Measurements from ENCODE around the gene ENTPD2.

The ENTPD2 gene

GRCh38 chr9:137030538-137031527 lies 23.0 kb downstream of the ENTPD2 start:
- no peaks in the 10 kb centered on the region for H3K27me3 ChIP-seq (ENCODE audit: insufficient read depth, low read length)
- peaks cover 20% of the 10 kb centered on the region for H3K4me1 ChIP-seq (ENCODE audit: insufficient read depth, low read length)
- H3K36me3 ChIP-seq (ENCODE audit: insufficient read depth, low read length), result no peaks in the 10 kb centered on the region
- H2AFZ ChIP-seq (ENCODE audit: low read depth, low read length), result no peak overlapping the region
- H3K4me3 ChIP-seq (ENCODE audit: low read length), result no peak overlapping the region
- H3K9me3 ChIP-seq (ENCODE audit: low read length), result no peaks in the 10 kb centered on the region

GRCh38 chr9:137030006-137030405 lies 23.9 kb downstream of the ENTPD2 start:
- Histone ChIP-seq H3K36me3 (ENCODE audit: insufficient read depth, low read length) (no peaks in the 10 kb centered on the region), H3K4me1 (ENCODE audit: insufficient read depth, low read length) (peaks cover 28% of the 10 kb centered on the region), H2AFZ (ENCODE audit: low read depth, low read length) (no peak overlapping the region), H3K4me3 (ENCODE audit: low read length) (no peak overlapping the region), H3K27me3 (ENCODE audit: insufficient read depth, low read length) (no peaks in the 10 kb centered on the region), H3K9me3 (ENCODE audit: low read length) (no peaks in the 10 kb centered on the region)

GRCh38 chr9:137029058-137029936 lies 24.6 kb downstream of the ENTPD2 start:
- Histone ChIP-seq H3K4me1 (ENCODE audit: insufficient read depth, low read length) (peaks cover 30% of the 10 kb centered on the region), H3K36me3 (ENCODE audit: insufficient read depth, low read length) (no peaks in the 10 kb centered on the region), H3K9me3 (ENCODE audit: low read length) (no peaks in the 10 kb centered on the region), H3K4me3 (ENCODE audit: low read length) (peak overlapping the region; percentile 57), H2AFZ (ENCODE audit: low read depth, low read length) (no peak overlapping the region), H3K27me3 (ENCODE audit: insufficient read depth, low read length) (no peaks in the 10 kb centered on the region)

GRCh38 chr9:137028263-137029057 lies 25.4 kb downstream of the ENTPD2 start:
- H3K36me3 ChIP-seq (ENCODE audit: insufficient read depth, low read length), result no peaks in the 10 kb centered on the region
- H2AFZ ChIP-seq (ENCODE audit: low read depth, low read length), result peak overlapping the region; percentile 89
- peaks cover 33% of the 10 kb centered on the region for H3K4me1 ChIP-seq (ENCODE audit: insufficient read depth, low read length)
- peak overlapping the region; percentile 57 for H3K4me3 ChIP-seq (ENCODE audit: low read length)
- H3K9me3 ChIP-seq (ENCODE audit: low read length), result no peaks in the 10 kb centered on the region
- H3K27me3 ChIP-seq (ENCODE audit: insufficient read depth, low read length), result no peaks in the 10 kb centered on the region

GRCh38 chr9:137027369-137028262 lies 26.2 kb downstream of the ENTPD2 start, which contains the start of gene ABCA2:
Gene ABCA2 (minus strand): TSS chr9:137028237. CDS start chr9:137028140, 97 bp downstream.
- Histone ChIP-seq H3K9me3 (ENCODE audit: low read length) (no peaks in the 10 kb centered on the region), H3K27me3 (ENCODE audit: insufficient read depth, low read length) (no peaks in the 10 kb centered on the region), H3K4me3 (ENCODE audit: low read length) (peak within 1 kb of the TSS; percentile 58), H3K4me1 (ENCODE audit: insufficient read depth, low read length) (peaks cover 33% of the 10 kb centered on the region), H3K36me3 (ENCODE audit: insufficient read depth, low read length) (no peaks in the 10 kb centered on the region), H2AFZ (ENCODE audit: low read depth, low read length) (peak within 1 kb of the TSS; percentile 89)

GRCh38 chr9:137026828-137027227 lies 27.0 kb downstream of the ENTPD2 start:
- H3K27me3 ChIP-seq (ENCODE audit: insufficient read depth, low read length), result no peaks in the 10 kb centered on the region
- no peaks in the 10 kb centered on the region for H3K9me3 ChIP-seq (ENCODE audit: low read length)
- peak overlapping the region; percentile 58 for H3K4me3 ChIP-seq (ENCODE audit: low read length)
- H2AFZ ChIP-seq (ENCODE audit: low read depth, low read length), result no peak overlapping the region
- H3K36me3 ChIP-seq (ENCODE audit: insufficient read depth, low read length), result no peaks in the 10 kb centered on the region
- H3K4me1 ChIP-seq (ENCODE audit: insufficient read depth, low read length), result peaks cover 33% of the 10 kb centered on the region

GRCh38 chr9:137026384-137026783 lies 27.5 kb downstream of the ENTPD2 start:
- no peak overlapping the region for H3K4me3 ChIP-seq (ENCODE audit: low read length)
- H3K27me3 ChIP-seq (ENCODE audit: insufficient read depth, low read length), result no peaks in the 10 kb centered on the region
- no peaks in the 10 kb centered on the region for H3K9me3 ChIP-seq (ENCODE audit: low read length)
- no peak overlapping the region for H2AFZ ChIP-seq (ENCODE audit: low read depth, low read length)
- no peaks in the 10 kb centered on the region for H3K36me3 ChIP-seq (ENCODE audit: insufficient read depth, low read length)
- H3K4me1 ChIP-seq (ENCODE audit: insufficient read depth, low read length), result peaks cover 33% of the 10 kb centered on the region

- Histone ChIP-seq H3K36me3 (ENCODE audit: insufficient read depth, low read length) (no peaks in the 10 kb centered on the region), H3K27me3 (ENCODE audit: insufficient read depth, low read length) (no peaks in the 10 kb centered on the region), H3K4me1 (ENCODE audit: insufficient read depth, low read length) (peaks cover 33% of the 10 kb centered on the region), H2AFZ (ENCODE audit: low read depth, low read length) (no peak overlapping the region), H3K9me3 (ENCODE audit: low read length) (no peaks in the 10 kb centered on the region), H3K4me3 (ENCODE audit: low read length) (no peak overlapping the region)
These were observed 28.3 kb downstream of the ENTPD2 start for GRCh38 chr9:137025517-137025966.

GRCh38 chr9:137023583-137023991 lies 30.3 kb downstream of the ENTPD2 start:
- no peaks in the 10 kb centered on the region for H3K36me3 ChIP-seq (ENCODE audit: insufficient read depth, low read length)
- no peaks in the 10 kb centered on the region for H3K27me3 ChIP-seq (ENCODE audit: insufficient read depth, low read length)
- H3K9me3 ChIP-seq (ENCODE audit: low read length), result no peaks in the 10 kb centered on the region
- H3K4me3 ChIP-seq (ENCODE audit: low read length), result no peak overlapping the region
- no peak overlapping the region for H2AFZ ChIP-seq (ENCODE audit: low read depth, low read length)
- peaks cover 32% of the 10 kb centered on the region for H3K4me1 ChIP-seq (ENCODE audit: insufficient read depth, low read length)

GRCh38 chr9:137023157-137023556 lies 30.7 kb downstream of the ENTPD2 start:
- no peak overlapping the region for H2AFZ ChIP-seq (ENCODE audit: low read depth, low read length)
- no peaks in the 10 kb centered on the region for H3K36me3 ChIP-seq (ENCODE audit: insufficient read depth, low read length)
- no peaks in the 10 kb centered on the region for H3K9me3 ChIP-seq (ENCODE audit: low read length)
- peaks cover 30% of the 10 kb centered on the region for H3K4me1 ChIP-seq (ENCODE audit: insufficient read depth, low read length)
- no peak overlapping the region for H3K4me3 ChIP-seq (ENCODE audit: low read length)
- H3K27me3 ChIP-seq (ENCODE audit: insufficient read depth, low read length), result no peaks in the 10 kb centered on the region

- Histone ChIP-seq H3K9me3 (ENCODE audit: low read length) (no peaks in the 10 kb centered on the region), H3K27me3 (ENCODE audit: insufficient read depth, low read length) (no peaks in the 10 kb centered on the region), H3K36me3 (ENCODE audit: insufficient read depth, low read length) (no peaks in the 10 kb centered on the region), H3K4me1 (ENCODE audit: insufficient read depth, low read length) (peaks cover 30% of the 10 kb centered on the region), H3K4me3 (ENCODE audit: low read length) (no peak overlapping the region), H2AFZ (ENCODE audit: low read depth, low read length) (no peak overlapping the region)
These were observed 31.2 kb downstream of the ENTPD2 start for GRCh38 chr9:137022662-137023008.

All from neuron (in vitro differentiated cells).